ENCODE measurements around the gene CCDC50.
A peak's percentile ranks its signal among the peaks of the same experiment; 100 is the strongest.

The CCDC50 gene

DNA sequence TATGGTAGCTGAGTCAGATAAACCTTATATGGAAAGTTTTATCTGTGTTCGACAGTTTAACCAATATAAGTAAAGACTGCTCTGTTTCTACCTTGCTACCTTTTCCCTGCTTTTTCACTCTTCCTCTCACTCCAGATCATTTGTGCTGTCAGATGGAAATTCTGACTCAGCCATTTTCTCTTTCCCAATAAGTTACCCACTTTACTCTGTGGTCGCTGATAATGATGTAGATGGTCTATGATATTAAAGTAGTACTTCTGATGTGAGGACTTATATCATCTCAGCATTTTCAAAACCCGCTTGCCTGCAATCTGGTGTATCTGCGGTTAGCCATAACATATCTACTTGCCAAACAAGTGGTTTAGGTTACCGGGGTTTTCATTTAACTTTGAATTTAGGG lies 16.1 kb downstream of the CCDC50 start:
- peak; percentile 49 for DNase-seq (ENCODE audit: low spot score)
- peak; percentile 94 for FAIRE-seq

DNA sequence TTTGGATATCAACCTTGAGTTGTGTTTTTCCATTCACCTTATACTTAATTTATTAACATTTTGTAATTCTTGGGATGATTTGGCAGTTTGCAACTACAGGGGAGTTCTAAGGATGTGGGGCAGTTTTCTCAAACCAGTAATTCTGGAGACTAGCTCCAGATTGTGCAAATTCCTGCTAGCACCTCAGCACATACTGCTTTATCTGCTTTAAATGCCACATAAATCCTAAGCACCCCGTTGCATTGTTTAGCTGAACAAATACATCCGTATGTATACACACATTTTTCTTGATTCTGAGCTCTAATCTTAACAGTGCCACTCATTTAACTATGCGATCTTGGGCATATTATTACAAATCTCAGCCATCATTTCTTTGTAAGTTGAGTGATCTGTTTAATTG lies 18.0 kb downstream of the CCDC50 start:
- no peak for DNase-seq (ENCODE audit: low spot score)
- no peak for FAIRE-seq

DNA sequence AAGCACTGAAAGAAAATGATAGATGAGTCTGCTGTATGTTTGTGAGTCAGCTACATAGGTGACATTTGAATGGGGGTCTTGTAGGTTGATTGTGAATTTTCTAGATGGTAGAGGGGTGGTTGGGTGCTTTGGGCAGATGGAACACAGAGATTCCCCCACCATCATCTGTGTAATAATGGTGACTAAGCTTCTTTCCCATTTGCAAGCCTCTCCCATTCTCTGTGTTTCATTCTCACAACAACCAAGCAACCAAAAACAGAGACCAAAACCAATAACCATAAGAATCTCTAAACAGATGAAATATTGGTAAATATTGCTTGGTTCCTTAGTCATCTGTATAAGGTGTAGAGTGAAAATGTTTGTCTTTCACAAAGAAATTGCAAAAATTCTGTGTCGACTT lies 18.9 kb downstream of the CCDC50 start:
- FAIRE-seq (no peak), DNase-seq (ENCODE audit: low spot score) (no peak)

DNA sequence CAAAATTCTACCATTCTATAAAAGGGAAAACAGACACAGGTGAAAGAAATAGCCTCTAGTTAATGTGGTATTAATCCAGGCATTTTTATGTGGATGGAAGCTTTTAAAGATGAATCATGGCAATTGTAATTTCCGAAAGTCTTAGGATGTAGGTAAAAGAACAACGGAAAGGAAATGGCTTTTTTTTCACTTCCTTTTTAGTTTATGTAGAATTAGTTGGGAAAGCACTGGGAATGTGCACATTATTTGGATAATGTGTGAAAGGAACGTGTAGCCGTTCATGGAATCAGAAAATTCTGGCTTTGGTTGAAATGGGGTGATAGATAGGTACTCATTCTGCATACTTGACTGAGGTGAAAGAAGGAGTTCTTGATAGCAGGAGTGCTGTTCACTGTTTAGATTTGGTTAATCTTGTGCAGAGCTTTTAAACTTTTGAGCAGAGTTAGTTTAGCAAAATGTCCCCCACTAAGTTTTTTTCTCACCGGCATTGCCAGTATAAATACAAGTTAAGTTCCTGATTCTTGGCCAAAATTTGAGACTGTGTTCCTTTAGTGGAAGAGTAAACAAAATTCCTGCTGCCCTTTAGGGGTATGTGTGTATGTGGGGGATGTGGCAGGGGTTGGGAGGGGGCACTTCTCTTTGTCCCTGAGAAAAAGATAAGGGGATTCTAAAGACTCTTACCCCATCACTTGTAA lies 21.3 kb downstream of the CCDC50 start:
- FAIRE-seq (no peak), DNase-seq (ENCODE audit: low spot score) (no peak)

DNA sequence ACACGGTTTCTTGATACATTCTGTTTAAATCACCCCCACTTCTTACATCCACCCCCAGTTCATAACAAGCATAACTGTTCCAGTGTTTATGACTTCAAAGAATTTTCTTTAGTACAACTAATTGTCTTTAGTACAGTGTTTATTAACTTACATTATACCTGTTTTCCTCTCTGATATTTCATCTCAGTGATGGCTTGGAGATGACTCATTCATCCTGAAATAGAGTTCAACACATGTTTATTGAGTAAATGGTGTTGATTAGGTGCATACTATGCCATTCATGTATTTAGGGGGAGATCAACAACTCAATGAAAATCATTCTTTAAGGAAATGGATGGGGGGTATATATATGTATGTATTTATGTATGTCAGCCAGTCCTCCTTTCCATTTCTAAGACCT lies 22.8 kb downstream of the CCDC50 start:
- no peak for FAIRE-seq

DNA sequence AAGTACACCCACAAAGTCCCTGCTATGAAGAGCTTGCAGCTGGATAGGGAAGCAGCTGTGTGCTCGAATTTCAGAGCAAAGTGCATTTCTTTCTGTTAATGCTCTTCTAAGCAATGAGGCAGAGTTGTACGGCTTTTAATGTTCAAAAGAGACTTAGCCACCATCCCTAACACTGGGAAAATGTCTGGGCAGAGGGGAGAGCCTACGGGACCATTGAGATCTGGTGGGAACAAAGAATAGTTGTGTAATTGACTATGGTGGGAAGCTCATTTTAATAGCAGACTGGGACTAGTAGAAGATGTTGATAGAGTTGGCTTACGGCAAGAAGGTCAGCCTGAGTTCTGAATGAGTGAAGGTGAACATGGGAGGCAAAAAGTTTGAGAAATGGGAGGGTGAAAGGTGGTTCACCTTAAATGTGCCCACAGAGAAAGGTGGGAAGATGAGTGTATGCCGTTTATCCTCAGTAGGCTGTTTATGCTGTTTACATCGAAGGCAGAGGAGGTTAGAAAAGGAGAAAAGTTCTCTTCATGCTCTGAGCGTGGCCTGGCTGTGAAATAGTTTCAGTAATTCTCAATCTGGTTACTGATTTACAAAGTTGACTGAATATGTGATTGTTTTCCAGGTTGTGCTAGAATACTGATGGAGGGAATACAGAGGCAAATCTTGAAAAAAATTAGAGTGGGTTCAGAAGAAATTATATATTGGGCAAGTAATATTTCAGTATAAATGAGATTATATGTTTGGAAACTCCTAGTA lies 24.0 kb downstream of the CCDC50 start:
- FAIRE-seq (no peak), DNase-seq (ENCODE audit: low spot score) (no peak)

More for the DNA sequence above, 22.8 kb downstream of the CCDC50 start:
- DNase-seq (ENCODE audit: low spot score), result no peak

DNA sequence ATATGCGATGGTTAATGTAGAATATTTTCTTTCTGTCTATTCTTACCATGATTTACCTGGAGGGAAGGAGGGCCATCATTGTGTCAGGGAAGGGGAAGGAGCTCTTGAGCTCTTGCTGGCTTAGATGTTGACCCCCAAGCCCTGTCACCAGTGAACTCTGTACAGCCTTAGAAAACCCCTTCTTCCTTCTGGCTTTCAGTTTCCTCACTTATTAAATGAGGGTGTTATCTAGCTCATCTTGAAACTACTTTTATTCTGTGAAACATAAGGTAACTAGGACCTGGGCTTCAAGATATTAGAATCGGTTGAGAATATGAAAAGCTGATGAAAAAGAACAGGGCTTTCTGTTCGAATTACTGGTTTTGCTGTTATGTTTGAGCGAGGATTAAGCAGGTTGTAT lies 26.2 kb downstream of the CCDC50 start:
- DNase-seq (ENCODE audit: low spot score) (peak; percentile 3), FAIRE-seq (no peak)

DNA sequence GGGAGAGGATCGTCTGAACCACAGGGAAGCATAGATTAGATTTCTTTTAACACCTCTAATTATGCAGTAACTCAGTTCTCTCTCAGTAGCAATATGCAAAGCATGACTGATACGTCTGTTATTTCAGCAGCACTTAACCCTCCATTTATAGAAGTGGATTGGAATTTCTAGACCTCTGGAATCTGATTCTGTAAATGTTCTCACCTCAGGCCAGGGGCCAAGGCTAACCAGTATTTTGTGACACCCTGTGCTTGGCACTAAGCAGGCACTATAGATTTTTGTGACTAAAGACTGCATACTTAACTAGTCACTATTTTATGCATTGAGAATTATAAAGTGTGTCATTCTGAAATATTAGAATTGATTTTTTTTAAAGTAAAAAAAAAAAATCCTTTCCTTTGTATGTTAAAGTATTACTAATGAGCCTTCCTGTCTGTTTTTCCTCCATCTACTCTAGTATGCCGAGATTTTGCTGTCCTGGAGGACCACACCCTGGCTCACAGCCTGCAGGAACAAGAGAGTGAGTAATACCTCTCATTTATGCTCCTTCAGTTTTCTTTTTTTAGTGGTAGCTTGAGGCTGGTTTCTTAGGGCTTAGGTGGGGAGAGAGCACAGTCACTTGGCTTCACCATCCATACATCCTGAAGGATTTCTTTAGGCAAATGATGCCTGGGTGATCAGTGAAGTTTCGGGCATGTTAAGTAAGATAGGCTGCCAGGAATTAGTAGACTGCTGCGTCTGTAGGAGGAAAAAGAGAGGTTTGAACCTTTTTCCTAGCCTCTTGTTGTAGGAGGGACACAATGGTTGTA lies 27.6 kb downstream of the CCDC50 start:
- FAIRE-seq (peak; percentile 81), DNase-seq (ENCODE audit: low spot score) (peak; percentile 58)

DNA sequence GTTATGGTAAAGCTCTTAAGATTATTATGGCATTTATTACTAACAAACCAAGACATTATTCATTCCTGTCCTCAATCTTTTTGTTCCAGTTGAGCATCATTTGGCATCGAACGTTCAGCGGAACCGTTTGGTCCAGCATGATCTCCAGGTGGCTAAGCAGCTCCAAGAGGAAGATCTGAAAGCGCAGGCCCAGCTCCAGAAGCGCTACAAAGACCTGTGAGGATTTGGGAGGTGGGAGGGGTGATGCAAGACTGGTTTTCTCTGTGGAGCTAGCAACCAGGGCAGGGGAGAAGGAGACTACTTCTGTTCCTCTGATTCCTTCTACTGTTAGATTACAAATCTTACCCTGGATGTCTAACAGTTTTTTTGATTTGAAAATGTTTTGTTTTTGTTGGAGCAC lies 28.7 kb downstream of the CCDC50 start:
- no peak for FAIRE-seq
- no peak for DNase-seq (ENCODE audit: low spot score)

DNA sequence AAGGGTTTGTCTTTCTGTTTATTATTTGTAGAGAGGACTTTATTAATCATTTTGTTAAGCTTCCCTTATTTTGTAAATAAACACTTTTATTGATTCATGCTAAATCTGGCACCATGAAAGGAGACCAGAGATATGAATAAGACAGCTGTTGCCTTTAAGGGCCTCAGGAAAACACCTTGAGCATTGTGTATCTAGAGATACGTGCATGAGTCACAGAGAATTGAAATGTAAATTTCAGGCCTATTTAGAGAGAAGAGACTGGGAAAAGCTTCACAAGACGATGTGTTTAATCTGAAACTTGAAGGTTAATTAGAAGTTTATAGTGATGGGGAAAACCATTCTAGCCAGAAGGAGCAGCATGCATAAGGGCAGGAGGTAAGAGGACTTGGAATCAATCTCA lies 29.7 kb downstream of the CCDC50 start:
- DNase-seq (ENCODE audit: low spot score) (peak; percentile 0), FAIRE-seq (no peak)

DNA sequence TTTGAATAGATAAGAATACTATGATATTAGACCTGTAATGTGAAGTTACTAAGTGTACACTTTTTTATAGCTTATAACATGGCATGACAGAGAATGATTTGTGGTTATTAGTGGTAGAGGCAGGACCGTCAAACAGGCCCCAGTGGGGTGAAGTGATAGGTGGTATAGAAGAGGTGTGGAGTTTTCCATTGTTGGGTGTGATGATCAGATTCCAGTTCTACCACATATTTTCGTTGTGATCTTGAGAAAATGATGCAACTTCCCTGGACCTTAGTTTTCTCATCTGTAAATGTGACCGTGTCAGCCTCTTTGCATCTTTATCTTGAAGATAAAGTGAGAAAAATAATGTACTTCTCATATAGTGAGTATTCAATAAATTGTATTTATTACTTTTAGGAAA lies 31.4 kb downstream of the CCDC50 start:
- DNase-seq (ENCODE audit: low spot score), result no peak
- FAIRE-seq, result no peak

DNA sequence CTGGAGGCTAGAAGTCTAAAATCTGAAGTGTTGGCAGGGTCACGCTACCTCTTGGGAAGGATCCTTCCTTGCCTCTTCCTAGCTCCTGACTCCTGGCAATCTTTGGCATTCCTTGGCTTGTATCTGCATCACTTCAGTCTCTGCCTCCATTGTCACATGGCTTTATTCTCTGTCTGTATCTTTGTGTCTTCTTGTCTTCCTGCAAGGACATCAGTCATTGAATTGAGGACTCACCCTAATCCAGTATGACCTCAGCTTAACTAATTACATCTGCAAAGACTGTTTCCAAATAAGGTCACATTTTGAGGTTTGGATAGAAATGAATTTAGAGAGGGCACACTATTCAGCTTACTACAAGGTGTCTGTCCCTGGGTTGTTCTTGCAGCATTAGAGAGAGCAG lies 32.3 kb downstream of the CCDC50 start:
- DNase-seq (ENCODE audit: low spot score), result peak; percentile 3
- no peak for FAIRE-seq

DNA sequence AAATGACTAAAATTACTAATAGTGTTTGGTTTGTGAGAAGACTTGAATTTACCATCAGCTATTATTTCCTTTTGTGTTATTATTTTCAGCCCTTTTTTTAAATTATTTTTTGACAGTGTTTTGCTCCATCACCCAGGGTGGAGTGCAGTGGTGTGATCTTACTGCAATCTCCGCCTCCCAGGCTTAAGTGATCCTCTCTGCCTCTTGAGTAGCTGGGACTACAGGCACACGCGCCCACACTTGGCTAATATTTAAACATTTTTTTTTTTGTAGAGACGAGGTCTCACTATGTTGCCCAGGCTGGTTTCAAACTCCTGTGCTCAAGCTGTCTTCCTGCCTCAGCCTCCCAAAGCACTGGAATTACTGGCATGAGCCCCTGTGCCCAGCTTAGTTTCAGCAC lies 32.8 kb downstream of the CCDC50 start:
- DNase-seq (ENCODE audit: low spot score) (no peak), FAIRE-seq (no peak)

DNA sequence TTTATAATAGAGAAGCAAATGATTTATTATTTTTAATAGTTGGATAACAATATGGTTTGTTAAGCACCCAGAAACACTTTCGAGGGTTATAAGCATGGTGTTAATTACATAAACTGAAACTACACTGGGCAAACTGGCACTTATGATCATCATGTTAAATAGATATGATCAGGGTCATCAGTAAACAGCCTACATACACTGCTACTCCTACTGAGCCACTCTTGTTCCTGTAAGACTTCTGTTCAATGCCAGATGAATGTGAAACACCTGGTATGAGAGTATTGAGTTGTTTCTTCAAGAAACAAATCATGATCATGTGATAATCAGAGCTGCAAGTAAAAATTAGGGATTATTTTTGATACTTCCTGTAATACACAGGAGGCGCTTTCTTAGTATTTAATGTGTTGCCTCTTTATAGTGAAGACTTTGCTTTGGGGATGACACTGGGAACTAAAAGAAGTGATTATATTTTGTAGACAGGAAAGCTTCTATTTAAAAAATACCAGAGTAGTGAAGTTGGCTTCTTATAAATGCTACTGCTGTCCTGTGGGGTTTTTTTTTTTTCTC lies 33.4 kb downstream of the CCDC50 start:
- FAIRE-seq, result no peak
- DNase-seq (ENCODE audit: low spot score), result no peak

DNA sequence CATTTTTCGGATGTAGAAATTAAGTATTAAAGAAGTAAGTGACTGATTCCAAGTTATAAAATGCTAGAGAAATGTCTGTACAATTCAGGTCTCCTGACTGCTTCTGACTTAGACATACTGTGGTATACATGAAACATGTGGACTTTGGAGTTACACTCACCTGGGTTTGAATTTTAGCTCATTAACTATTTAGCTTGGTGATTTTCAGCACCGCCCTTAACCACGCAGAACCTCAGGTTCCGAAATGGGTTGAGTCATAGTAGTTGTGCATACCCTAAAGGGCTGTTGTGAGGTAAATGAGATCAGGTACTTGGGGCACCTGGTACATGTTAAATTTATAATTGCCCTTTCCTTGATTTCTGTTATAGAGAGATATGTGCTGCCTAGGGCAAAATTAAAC lies 34.0 kb downstream of the CCDC50 start:
- no peak for FAIRE-seq

DNA sequence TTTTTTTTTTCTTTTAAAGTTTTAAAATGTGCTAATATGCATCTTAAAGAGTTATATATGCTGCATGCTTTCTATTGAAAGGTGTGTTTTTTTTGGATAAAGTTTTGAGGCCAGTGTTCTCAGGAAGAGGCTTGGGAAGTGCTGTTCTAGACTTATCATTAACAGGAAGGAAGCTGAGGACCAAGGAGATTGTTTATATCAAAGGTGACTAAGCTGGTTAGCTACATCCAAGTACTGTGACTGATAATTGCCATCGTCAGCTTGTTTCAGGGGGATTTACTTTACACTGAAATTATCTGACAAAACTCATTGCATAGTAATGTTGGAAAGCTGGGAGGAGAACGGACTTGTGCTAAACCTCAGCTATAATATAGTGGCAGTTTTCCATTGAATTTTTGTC lies 37.5 kb downstream of the CCDC50 start:
- DNase-seq (ENCODE audit: low spot score), result peak; percentile 10
- no peak for FAIRE-seq

More for the DNA sequence above, 34.0 kb downstream of the CCDC50 start:
- DNase-seq (ENCODE audit: low spot score), result peak; percentile 2

DNA sequence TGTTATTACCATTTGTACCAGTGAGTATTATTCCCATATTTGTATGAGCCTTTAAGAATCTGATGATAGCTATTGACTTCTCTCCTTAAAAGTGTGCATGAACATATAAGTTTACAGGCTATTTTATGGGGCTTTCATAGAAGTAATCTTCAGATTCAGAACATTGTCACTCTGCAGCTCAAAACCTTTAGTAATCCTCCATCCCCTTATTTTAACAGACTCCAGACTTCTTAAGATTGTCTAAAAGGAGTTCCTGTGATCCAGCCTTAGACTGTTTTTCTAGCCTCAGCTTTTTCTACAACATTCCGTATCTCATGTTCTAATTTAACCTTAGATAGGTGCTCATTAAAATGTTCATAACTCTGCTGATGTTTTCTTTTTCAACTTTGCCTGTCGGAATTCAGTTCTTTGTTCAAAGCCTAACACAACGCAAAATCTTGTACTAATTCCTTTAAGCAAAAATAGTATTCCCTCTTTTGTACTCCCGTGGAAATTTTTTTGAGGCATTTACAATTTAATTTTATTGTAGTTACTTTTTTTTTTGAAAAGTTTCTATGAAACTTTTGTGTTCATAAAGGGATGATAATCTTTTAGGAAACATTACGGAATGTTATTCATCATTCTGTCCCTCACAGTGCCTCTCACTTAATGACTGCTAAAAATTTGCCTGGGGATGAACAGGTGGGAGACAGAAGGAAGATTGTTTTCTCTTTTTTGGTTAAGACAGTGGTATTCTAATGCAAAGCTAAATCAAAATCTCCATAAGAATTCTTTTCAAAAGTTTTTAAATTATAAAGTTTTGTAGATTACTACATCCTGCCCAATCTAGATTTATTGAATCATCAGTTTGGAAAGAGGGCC lies 39.8 kb downstream of the CCDC50 start:
- DNase-seq (ENCODE audit: low spot score), result peak; percentile 2
- no peak for FAIRE-seq

DNA sequence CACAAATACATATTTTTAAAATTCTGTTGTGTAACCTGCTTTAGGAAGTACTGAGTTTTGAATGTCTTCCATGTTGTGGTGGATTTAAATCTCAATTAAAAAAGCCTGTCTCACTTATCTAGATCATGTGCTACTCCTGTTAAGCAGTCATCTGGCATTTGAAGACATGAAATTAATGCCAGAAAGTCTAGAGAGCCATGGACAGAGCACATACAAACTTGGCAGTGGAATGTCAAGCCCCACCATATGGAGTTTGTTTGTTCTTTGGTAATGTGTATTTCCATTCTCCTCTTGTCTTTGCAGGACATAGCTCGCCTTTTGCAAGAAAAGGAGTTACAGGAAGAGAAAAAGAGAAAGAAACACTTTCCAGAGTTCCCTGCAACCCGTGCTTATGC lies 40.4 kb downstream of the CCDC50 start:
- FAIRE-seq (no peak), DNase-seq (ENCODE audit: low spot score) (peak; percentile 0)

DNA sequence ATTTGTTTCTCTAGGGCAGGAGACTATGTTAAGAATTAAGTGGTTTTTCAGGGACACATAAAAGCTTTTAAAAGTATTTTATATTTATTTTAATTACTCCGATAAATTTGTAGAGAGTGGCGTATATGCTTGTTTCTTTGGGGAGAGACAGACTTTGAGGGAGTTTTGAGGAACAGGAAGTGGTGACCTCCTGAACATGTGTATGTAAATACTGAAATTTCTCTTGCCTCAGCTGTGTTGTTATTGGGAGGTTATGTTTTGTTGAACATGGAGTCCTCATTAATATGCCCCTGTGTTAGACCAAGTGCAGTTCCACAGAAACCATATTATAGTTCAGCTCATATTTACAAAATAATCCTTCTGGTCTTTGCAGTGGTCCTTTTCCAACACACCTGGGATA lies 42.9 kb downstream of the CCDC50 start:
- no peak for FAIRE-seq
- DNase-seq (ENCODE audit: low spot score), result no peak

DNA sequence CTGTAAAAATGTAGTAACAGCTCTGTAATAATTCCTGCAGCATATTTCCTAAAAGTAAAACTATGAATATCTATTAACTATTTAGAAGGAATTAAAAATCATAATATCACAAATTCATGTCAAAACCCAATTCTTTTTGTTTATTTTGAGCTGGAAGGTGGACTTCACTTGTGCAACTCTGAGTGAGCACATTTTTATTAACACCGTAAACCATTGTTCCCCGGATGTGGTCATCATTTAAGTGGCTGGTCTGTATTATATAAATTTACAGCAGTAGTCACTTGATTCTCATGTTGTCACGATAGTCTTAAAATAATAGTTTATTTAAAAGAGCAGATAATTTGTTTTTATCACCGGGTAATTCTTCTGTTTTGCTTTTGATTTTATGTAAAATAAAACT lies 44.1 kb downstream of the CCDC50 start:
- FAIRE-seq (no peak), DNase-seq (ENCODE audit: low spot score) (peak; percentile 1)

All from RCC 7860 (cell line).